IMR-90 (cell line): ENCODE results near the gene OSTF1. TPM values are rescaled to one million over a fixed set of nuclear protein-coding genes. Genes with fewer than 3 reads are reported as not detected.

Source experiments
- ATAC-seq: fragments of 200-7000 bp; cut with Tn5 transposase; 2 replicates; pipeline ENCODE4 v1.9.1; 2020; ENCODE audit warnings: low read depth, mild to moderate bottlenecking, moderate library complexity
- BruUV-seq: library from RNA; stranded (reverse); fragments of 400-500 nt; replicated peaks from 2 replicates; lab custom pipeline; 2021; lab: Mats Ljungman, UMichigan
- CTCF ChIA-PET: fragments of 300-600 bp; formaldehyde crosslinking; extraction: SDS; loops from one replicate; lab custom pipeline; 2021; ENCODE audit warnings: antibody characterized with exemption; lab: Yijun Ruan, JAX
- POLR2A ChIA-PET: fragments of 300-600 bp; sonication (Branson Sonifier 250); formaldehyde crosslinking; loops from one replicate; lab custom pipeline; 2022; ENCODE audit warnings: antibody characterized with exemption; ENCODE audit not compliant: unreplicated experiment; lab: Charles Lee
- DNase-seq: peaks from one replicate; pipeline ENCODE4 v3.0.0; 2013
- H2AFZ ChIP-seq: replicated peaks from 2 replicates; pipeline ENCODE3; 2013; ENCODE audit warnings: low read length, mild to moderate bottlenecking; ENCODE audit not compliant: poor library complexity
- H2AK5ac ChIP-seq: 2 replicates; pipeline ENCODE4 v1.6.1; 2013; ENCODE audit warnings: low read depth, low read length, inconsistent platforms
- H2AK9ac ChIP-seq: replicated peaks from 2 replicates; pipeline ENCODE3; 2013; ENCODE audit warnings: mild to moderate bottlenecking, low read depth, low read length, moderate library complexity; ENCODE audit not compliant: poor library complexity
- H2BK120ac ChIP-seq: 2 replicates; pipeline ENCODE4 v1.6.1; 2013; ENCODE audit warnings: low read depth, low read length, inconsistent platforms
- H2BK15ac ChIP-seq: 3 replicates; pipeline ENCODE4 v1.6.1; 2013; ENCODE audit warnings: low read depth, low read length, inconsistent platforms
- H2BK20ac ChIP-seq: 2 replicates; pipeline ENCODE4 v1.6.1; 2013; ENCODE audit warnings: low read depth, mild to moderate bottlenecking, inconsistent platforms, low read length, moderate library complexity
- H2BK5ac ChIP-seq: 2 replicates; pipeline ENCODE4 v1.6.1; 2013; ENCODE audit warnings: mild to moderate bottlenecking, low read depth, low read length, inconsistent platforms; ENCODE audit not compliant: poor library complexity, severe bottlenecking
- H3K14ac ChIP-seq: replicated peaks from 2 replicates; pipeline ENCODE4 v1.6.1; 2013; ENCODE audit warnings: low read depth, low read length, inconsistent platforms
- H3K18ac ChIP-seq: 2 replicates; pipeline ENCODE4 v1.6.1; 2013; ENCODE audit warnings: low read depth, low read length, control low read depth
- H3K23ac ChIP-seq: 2 replicates; pipeline ENCODE4 v1.6.1; 2013; ENCODE audit warnings: low read depth, low read length, inconsistent platforms
- H3K27ac ChIP-seq: 2 replicates; pipeline ENCODE4 v1.5.1; 2013; ENCODE audit warnings: mild to moderate bottlenecking, control low read depth, low read length; ENCODE audit not compliant: insufficient read depth
- H3K27me3 ChIP-seq: 2 replicates; pipeline ENCODE4 v1.6.1; 2013; ENCODE audit warnings: low read length; ENCODE audit not compliant: control insufficient read depth, insufficient read depth
- H3K36me3 ChIP-seq: 2 replicates; pipeline ENCODE4 v1.6.1; 2013; ENCODE audit warnings: low read length, mixed read lengths; ENCODE audit not compliant: control insufficient read depth, insufficient read depth
- H3K4ac ChIP-seq: 2 replicates; pipeline ENCODE4 v1.6.1; 2013; ENCODE audit warnings: low read depth, low read length, inconsistent platforms
- H3K4me1 ChIP-seq: 2 replicates; pipeline ENCODE4 v1.6.1; 2013; ENCODE audit warnings: low read length, mixed read lengths; ENCODE audit not compliant: control insufficient read depth, insufficient read depth
- H3K4me2 ChIP-seq: 2 replicates; pipeline ENCODE4 v1.6.1; 2013; ENCODE audit warnings: low read depth, mild to moderate bottlenecking, control low read depth, low read length, moderate library complexity
- H3K4me3 ChIP-seq: 2 replicates; pipeline ENCODE4 v1.5.1; 2013; ENCODE audit warnings: low read depth, mild to moderate bottlenecking, control low read depth, low read length, moderate library complexity; ENCODE audit not compliant: insufficient read depth
- H3K56ac ChIP-seq: 2 replicates; pipeline ENCODE4 v1.6.1; 2013; ENCODE audit warnings: low read length, inconsistent platforms; ENCODE audit not compliant: insufficient read depth; ENCODE audit errors: extremely low read depth
- H3K79me1 ChIP-seq, 2 experiments: 2 replicates each; pipeline ENCODE4 v1.6.1; 2013; ENCODE audit warnings: low read length in 2 of 2, inconsistent platforms in 1 of 2, low read depth in 1 of 2
- H3K9ac ChIP-seq: 2 replicates; pipeline ENCODE4 v1.6.1; 2013; ENCODE audit warnings: low read depth, low read length, control low read depth
- H3K9me1 ChIP-seq: 2 replicates; pipeline ENCODE4 v1.6.1; 2013; ENCODE audit warnings: low read length, inconsistent platforms; ENCODE audit not compliant: insufficient read depth
- H3K9me3 ChIP-seq: 2 replicates; pipeline ENCODE4 v1.6.1; 2013; ENCODE audit warnings: low read length; ENCODE audit not compliant: control insufficient read depth, insufficient read depth
- H4K20me1 ChIP-seq: 2 replicates; pipeline ENCODE4 v1.6.1; 2013; ENCODE audit warnings: low read length, inconsistent platforms; ENCODE audit not compliant: insufficient read depth
- H4K5ac ChIP-seq: 2 replicates; pipeline ENCODE4 v1.6.1; 2013; ENCODE audit warnings: mild to moderate bottlenecking, low read depth, low read length, control low read depth
- H4K8ac ChIP-seq, 2 experiments: 2 replicates each; pipeline ENCODE4 v1.6.1; 2013; ENCODE audit warnings: low read depth in 2 of 2, low read length in 2 of 2, control low read depth in 1 of 2, inconsistent platforms in 1 of 2
- H4K91ac ChIP-seq: 2 replicates; pipeline ENCODE4 v1.6.1; 2013; ENCODE audit warnings: low read depth, low read length, inconsistent platforms; ENCODE audit not compliant: insufficient read depth
- CEBPB ChIP-seq: IDR thresholded peaks from 2 replicates; pipeline ENCODE4 v1.6.1; 2012; ENCODE audit warnings: low read depth, low read length, improper control_type of control experiment
- FOS ChIP-seq: fragments of 150-350 bp; IDR thresholded peaks from 2 replicates; pipeline ENCODE4 v1.6.1; 2016; ENCODE audit warnings: low read depth, low read length
- POLR2A ChIP-seq: IDR thresholded peaks from 2 replicates; pipeline ENCODE4 v1.6.1; 2012; ENCODE audit warnings: mild to moderate bottlenecking, low read depth, low read length
- RAD21 ChIP-seq: IDR thresholded peaks from 2 replicates; pipeline ENCODE4 v1.6.1; 2012; ENCODE audit warnings: low read length, improper control_type of control experiment
- RCOR1 ChIP-seq: IDR thresholded peaks from 2 replicates; pipeline ENCODE4 v1.6.1; 2012; ENCODE audit warnings: mild to moderate bottlenecking, low read length, improper control_type of control experiment; ENCODE audit not compliant: insufficient replicate concordance
- RFX5 ChIP-seq: IDR thresholded peaks from 2 replicates; pipeline ENCODE4 v1.8.0; 2012; ENCODE audit warnings: low read depth, mild to moderate bottlenecking, low read length, moderate library complexity
- WGBS, 2 experiments: methylation state at CpG; one replicate each; pipeline versions ENCODE4 v1.1.5 to v1.1.7; 2013; ENCODE audit warnings: missing lambda C conversion rate in 2 of 2; ENCODE audit not compliant: insufficient read length in 1 of 2; ENCODE audit errors: extremely low coverage in 2 of 2; 5-methylcytosine and 5-hydroxymethylcytosine counted together
- dilution Hi-C: fragments of 300-500 bp; cut with HindIII; formaldehyde crosslinking; loops from one replicate; pipeline ENCODE4 v1.14.3; 2018; ENCODE audit warnings: low sequenced_read_pairs; ENCODE audit not compliant: unreplicated experiment
- in situ Hi-C: fragments of 300-500 bp; cut with MboI; formaldehyde crosslinking; loops from 3 replicates; pipeline ENCODE4 v1.14.3; 2019; ENCODE audit warnings: low sequenced_read_pairs, inconsistent platforms, mixed read lengths
- intact Hi-C: fragments of 100-400 bp; cut with micrococcal nuclease; formaldehyde crosslinking; loops from 2 replicates; pipeline ENCODE4 v1.10.0; 2022
- polyA plus RNA-seq, 3 experiments: library from polyadenylated mRNA; depleted of rRNA; stranded (reverse); fragments of >200 nt; gene quantifications; 2 replicates each; pipeline ENCODE4 v1.2.3, GENCODE V29; 2012; ENCODE audit warnings: low replicate concordance in 1 of 3
- total RNA-seq: library from RNA; depleted of rRNA; stranded (reverse); fragments of >200 nt; gene quantifications from 2 replicates; pipeline ENCODE4 v1.2.3, GENCODE V29; 2012
- TF ChIP-seq, protein P1 (sequence below): fragments of 150-350 bp; IDR thresholded peaks from 2 replicates; pipeline ENCODE4 v1.6.1; 2017; ENCODE audit warnings: mild to moderate bottlenecking, antibody characterized with exemption, low read length, low read depth
- TF ChIP-seq, protein P2 (sequence below): conservative IDR thresholded peaks from 2 replicates; pipeline ENCODE4 v1.5.1; 2012; ENCODE audit warnings: mild to moderate bottlenecking, low read depth, low read length, improper control_type of control experiment

OSTF1 gene
- total and polyA plus RNA-seq, 2 of the 4 experiments (the other 2 are of a cell fraction), result 17.1 to 41.6 TPM

DNA sequence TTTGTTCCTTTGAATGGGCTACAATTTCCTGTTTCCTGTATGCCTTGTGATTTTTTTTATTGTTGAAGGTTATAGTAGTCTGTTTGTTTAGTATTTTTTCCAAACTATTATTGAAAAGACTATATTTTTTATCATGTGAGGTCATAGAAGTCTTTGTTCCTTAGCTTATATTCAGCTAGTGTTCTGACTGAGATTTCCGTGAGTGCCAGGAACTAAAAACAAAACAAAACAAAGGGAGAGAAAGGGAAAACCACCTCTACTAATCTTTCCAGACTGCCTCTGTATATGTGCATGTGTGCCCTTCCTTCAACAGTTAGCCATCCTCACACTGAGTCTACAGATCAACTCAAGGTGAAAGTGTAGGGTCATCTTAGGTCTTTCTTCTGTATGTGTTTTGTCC is 79.0 kb downstream of the OSTF1 start:
- no peaks in the 10 kb centered on the region for H3K9me1 ChIP-seq
- H2AFZ ChIP-seq, result no peak overlapping the region
- ChIA-PET POLR2A (no interaction called here), CTCF (no interaction called here)
- no peak overlapping the region for H2AK9ac ChIP-seq
- intact Hi-C loops, result no loop called here
- WGBS, 2 experiments, result no CpG with 5 or more reads among the region's 1 CpG
- H4K5ac ChIP-seq, result no peak overlapping the region
- no peak overlapping the region for H3K56ac ChIP-seq
- H3K36me3 ChIP-seq, result no peaks in the 10 kb centered on the region
- dilution Hi-C loops, result no loop called here
- H3K27ac ChIP-seq, result no peak overlapping the region
- no TSS peak for BruUV-seq
- no peaks in the 10 kb centered on the region for H3K27me3 ChIP-seq
- H3K14ac ChIP-seq, result no peak overlapping the region
- H3K18ac ChIP-seq, result no peak overlapping the region
- no peaks in the 10 kb centered on the region for H4K20me1 ChIP-seq
- H4K8ac ChIP-seq, result no peak overlapping the region
- no peak overlapping the region for H4K91ac ChIP-seq
- no peak overlapping the region for H2BK15ac ChIP-seq
- no peak overlapping the region for H2BK120ac ChIP-seq
- H3K9me3 ChIP-seq, result no peaks in the 10 kb centered on the region; the same call in 1 of the 2 replicates
- TF ChIP-seq RFX5 (no peak), POLR2A (no peak), RAD21 (no peak), FOS (no peak), RCOR1 (no peak), CEBPB (no peak)
- TF ChIP-seq, protein P1, sequence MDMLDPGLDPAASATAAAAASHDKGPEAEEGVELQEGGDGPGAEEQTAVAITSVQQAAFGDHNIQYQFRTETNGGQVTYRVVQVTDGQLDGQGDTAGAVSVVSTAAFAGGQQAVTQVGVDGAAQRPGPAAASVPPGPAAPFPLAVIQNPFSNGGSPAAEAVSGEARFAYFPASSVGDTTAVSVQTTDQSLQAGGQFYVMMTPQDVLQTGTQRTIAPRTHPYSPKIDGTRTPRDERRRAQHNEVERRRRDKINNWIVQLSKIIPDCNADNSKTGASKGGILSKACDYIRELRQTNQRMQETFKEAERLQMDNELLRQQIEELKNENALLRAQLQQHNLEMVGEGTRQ, result no peak
- TF ChIP-seq, protein P2, sequence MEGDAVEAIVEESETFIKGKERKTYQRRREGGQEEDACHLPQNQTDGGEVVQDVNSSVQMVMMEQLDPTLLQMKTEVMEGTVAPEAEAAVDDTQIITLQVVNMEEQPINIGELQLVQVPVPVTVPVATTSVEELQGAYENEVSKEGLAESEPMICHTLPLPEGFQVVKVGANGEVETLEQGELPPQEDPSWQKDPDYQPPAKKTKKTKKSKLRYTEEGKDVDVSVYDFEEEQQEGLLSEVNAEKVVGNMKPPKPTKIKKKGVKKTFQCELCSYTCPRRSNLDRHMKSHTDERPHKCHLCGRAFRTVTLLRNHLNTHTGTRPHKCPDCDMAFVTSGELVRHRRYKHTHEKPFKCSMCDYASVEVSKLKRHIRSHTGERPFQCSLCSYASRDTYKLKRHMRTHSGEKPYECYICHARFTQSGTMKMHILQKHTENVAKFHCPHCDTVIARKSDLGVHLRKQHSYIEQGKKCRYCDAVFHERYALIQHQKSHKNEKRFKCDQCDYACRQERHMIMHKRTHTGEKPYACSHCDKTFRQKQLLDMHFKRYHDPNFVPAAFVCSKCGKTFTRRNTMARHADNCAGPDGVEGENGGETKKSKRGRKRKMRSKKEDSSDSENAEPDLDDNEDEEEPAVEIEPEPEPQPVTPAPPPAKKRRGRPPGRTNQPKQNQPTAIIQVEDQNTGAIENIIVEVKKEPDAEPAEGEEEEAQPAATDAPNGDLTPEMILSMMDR, result no peak
- no peak for ATAC-seq
- no peak overlapping the region for H3K4me3 ChIP-seq
- H3K79me1 ChIP-seq, result no peaks in the 10 kb centered on the region
- no peak overlapping the region for H3K23ac ChIP-seq
- H2BK20ac ChIP-seq, result no peak overlapping the region
- no peak overlapping the region for H2AK5ac ChIP-seq
- H3K4me1 ChIP-seq, result peaks cover 2% of the 10 kb centered on the region
- no peak overlapping the region for H2BK5ac ChIP-seq
- no peak overlapping the region for H3K9ac ChIP-seq
- H3K4ac ChIP-seq, result no peak overlapping the region
- no peak for DNase-seq
- in situ Hi-C loops, result no loop called here
- no peak overlapping the region for H3K4me2 ChIP-seq
